ENCODE results near the gene BCL2L15. TPM values are rescaled to one million over a fixed set of nuclear protein-coding genes. Genes with fewer than 3 reads are reported as not detected.

The BCL2L15 gene
- total RNA-seq, 1 donor from 2014 or later = 0.04 TPM

GRCh38 chr1:113859478-113860175 is 27.8 kb downstream of the BCL2L15 start:
- H3K9ac ChIP-seq = no peak overlapping the region
- no peaks in the 10 kb centered on the region for H3F3A ChIP-seq (ENCODE audit: low read depth)
- Mint-ChIP-seq H3K27ac (no peak overlapping the region), H3K9me3 (peaks cover 2% of the 10 kb centered on the region), H3K27me3 (ENCODE audit: insufficient read depth, low read depth) (peaks cover 2% of the 10 kb centered on the region), H3K4me1 (no peaks in the 10 kb centered on the region), H3K4me3 (no peak overlapping the region), H3K36me3 (no peaks in the 10 kb centered on the region)
- H3K36me3 ChIP-seq = no peaks in the 10 kb centered on the region
- no peaks in the 10 kb centered on the region for H3K4me1 ChIP-seq
- TF ChIP-seq EZH2phosphoT487 (IDR thresholded peaks at IDR 0.05) (no peak), EZH2 (IDR thresholded peaks at IDR 0.05) (no peak)
- TF ChIP-seq, protein P1, sequence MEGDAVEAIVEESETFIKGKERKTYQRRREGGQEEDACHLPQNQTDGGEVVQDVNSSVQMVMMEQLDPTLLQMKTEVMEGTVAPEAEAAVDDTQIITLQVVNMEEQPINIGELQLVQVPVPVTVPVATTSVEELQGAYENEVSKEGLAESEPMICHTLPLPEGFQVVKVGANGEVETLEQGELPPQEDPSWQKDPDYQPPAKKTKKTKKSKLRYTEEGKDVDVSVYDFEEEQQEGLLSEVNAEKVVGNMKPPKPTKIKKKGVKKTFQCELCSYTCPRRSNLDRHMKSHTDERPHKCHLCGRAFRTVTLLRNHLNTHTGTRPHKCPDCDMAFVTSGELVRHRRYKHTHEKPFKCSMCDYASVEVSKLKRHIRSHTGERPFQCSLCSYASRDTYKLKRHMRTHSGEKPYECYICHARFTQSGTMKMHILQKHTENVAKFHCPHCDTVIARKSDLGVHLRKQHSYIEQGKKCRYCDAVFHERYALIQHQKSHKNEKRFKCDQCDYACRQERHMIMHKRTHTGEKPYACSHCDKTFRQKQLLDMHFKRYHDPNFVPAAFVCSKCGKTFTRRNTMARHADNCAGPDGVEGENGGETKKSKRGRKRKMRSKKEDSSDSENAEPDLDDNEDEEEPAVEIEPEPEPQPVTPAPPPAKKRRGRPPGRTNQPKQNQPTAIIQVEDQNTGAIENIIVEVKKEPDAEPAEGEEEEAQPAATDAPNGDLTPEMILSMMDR (IDR thresholded peaks at IDR 0.05) = no peak
- H3K27ac ChIP-seq = no peak overlapping the region
- no peak overlapping the region for H3K4me2 ChIP-seq
- H3K9me3 ChIP-seq (ENCODE audit: low read depth) = no peaks in the 10 kb centered on the region
- H3K79me2 ChIP-seq (ENCODE audit: low read depth) = no peaks in the 10 kb centered on the region
- DNase-seq (ENCODE audit: low spot score) = no peak
- no peaks in the 10 kb centered on the region for H3K27me3 ChIP-seq
- H4K20me1 ChIP-seq (ENCODE audit: low read depth) = no peaks in the 10 kb centered on the region
- no peak overlapping the region for H3K4me3 ChIP-seq
- peak overlapping the region; percentile 49 for H2AFZ ChIP-seq (replicated peaks)

GRCh38 chr1:113858982-113859381 is 28.4 kb downstream of the BCL2L15 start:
- Histone ChIP-seq H3K4me3 (no peak overlapping the region), H4K20me1 (ENCODE audit: low read depth) (no peaks in the 10 kb centered on the region), H3K79me2 (ENCODE audit: low read depth) (no peaks in the 10 kb centered on the region), H3K36me3 (no peaks in the 10 kb centered on the region), H3K9ac (no peak overlapping the region), H3K27me3 (no peaks in the 10 kb centered on the region), H3K4me1 (no peaks in the 10 kb centered on the region), H3K27ac (no peak overlapping the region), H3K9me3 (ENCODE audit: low read depth) (no peaks in the 10 kb centered on the region), H2AFZ (replicated peaks) (peak overlapping the region; percentile 49), H3F3A (ENCODE audit: low read depth) (no peaks in the 10 kb centered on the region), H3K4me2 (no peak overlapping the region)
- no peak overlapping the region for H3K27ac Mint-ChIP-seq
- peaks cover 2% of the 10 kb centered on the region for H3K9me3 Mint-ChIP-seq
- H3K36me3 Mint-ChIP-seq = no peaks in the 10 kb centered on the region
- no peak overlapping the region for H3K4me3 Mint-ChIP-seq
- H3K27me3 Mint-ChIP-seq (ENCODE audit: insufficient read depth, low read depth) = peaks cover 2% of the 10 kb centered on the region
- H3K4me1 Mint-ChIP-seq = no peaks in the 10 kb centered on the region
- no peak for DNase-seq (ENCODE audit: low spot score)
- TF ChIP-seq EZH2 (IDR thresholded peaks at IDR 0.05) (no peak), EZH2phosphoT487 (IDR thresholded peaks at IDR 0.05) (no peak)
- TF ChIP-seq, protein P1 (IDR thresholded peaks at IDR 0.05) = no peak

DNA sequence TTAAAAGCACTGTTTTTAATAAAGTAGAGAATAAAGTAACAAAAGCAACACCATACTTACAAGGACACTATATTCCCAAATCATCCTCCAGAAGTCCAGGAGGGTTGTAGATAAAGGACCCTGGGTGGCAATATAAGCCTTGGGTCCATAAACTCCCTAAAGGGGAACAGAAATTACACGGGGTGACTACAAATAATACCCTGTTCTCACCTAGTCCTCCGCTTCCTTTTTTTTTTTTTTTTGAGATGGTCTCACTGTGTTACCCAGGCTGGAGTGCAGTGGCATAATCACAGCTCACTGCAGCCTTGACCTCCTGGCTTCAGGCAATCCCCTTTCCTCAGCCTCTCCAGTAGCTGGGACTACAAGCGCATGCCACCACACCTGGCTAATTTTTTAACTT is 29.0 kb downstream of the BCL2L15 start:
- Histone ChIP-seq H2AFZ (replicated peaks) (no peak overlapping the region), H3K9ac (no peak overlapping the region), H3K36me3 (no peaks in the 10 kb centered on the region), H3K27me3 (no peaks in the 10 kb centered on the region), H3F3A (ENCODE audit: low read depth) (no peaks in the 10 kb centered on the region), H3K27ac (no peak overlapping the region), H4K20me1 (ENCODE audit: low read depth) (no peaks in the 10 kb centered on the region), H3K4me1 (no peaks in the 10 kb centered on the region), H3K9me3 (ENCODE audit: low read depth) (no peaks in the 10 kb centered on the region), H3K4me2 (no peak overlapping the region), H3K4me3 (no peak overlapping the region), H3K79me2 (ENCODE audit: low read depth) (no peaks in the 10 kb centered on the region)
- Mint-ChIP-seq H3K27me3 (ENCODE audit: insufficient read depth, low read depth) (peaks cover 2% of the 10 kb centered on the region), H3K4me3 (no peak overlapping the region), H3K4me1 (no peaks in the 10 kb centered on the region), H3K9me3 (peaks cover 2% of the 10 kb centered on the region), H3K36me3 (no peaks in the 10 kb centered on the region), H3K27ac (no peak overlapping the region)
- no peak for DNase-seq (ENCODE audit: low spot score)
- TF ChIP-seq, protein P1 (IDR thresholded peaks at IDR 0.05) = no peak
- TF ChIP-seq EZH2 (IDR thresholded peaks at IDR 0.05) (no peak), EZH2phosphoT487 (IDR thresholded peaks at IDR 0.05) (no peak)
